GM18867 (cell line): Measurements from ENCODE around the gene PRPH.

ENCODE experiments used
- ATAC-seq: cut with Tn5 transposase; IDR thresholded peaks from one replicate; pipeline ENCODE4 v1.9.1; 2021; ENCODE audit warnings: mild to moderate bottlenecking, moderate library complexity; ENCODE audit not compliant: unreplicated experiment

The PRPH gene

DNA sequence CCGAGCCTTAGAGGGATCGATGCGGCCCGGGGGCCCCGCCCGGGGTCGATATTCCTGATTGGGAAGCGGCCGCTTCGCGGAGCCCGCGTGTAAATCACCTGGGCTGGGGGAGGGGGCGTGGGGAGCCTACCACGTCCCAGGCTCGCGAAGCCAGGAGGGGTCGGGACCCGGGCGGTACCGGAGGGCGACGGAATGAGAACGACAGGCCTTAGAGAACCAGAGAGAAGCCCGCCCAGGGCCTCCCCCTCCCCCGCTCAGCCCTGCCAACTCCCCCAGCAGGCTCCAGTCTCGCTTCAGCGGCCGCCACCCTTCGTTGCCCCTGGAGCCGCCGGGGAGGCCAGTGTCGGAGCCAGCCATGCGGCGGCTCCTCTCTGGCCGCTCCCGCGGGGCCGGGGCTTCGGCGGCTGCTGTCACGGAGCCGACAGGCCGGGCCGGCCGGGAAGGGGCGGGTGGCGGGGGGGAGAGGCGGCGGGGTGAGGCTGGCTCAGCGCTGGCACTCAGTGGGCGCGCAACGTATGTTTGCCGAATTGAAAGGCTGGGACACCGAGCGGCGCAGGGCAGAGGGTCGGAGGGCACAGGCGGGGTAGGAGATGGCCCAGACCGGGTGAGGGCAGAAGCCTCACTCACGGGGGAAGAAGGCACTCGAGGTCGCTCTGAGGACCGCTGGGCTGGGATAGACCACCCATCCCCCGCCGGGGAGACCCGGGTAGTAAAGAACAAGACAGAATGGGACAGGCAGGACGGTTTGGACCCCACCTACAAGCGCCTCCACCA, 50.3 kb downstream of the PRPH start:
- no peak for ATAC-seq

DNA sequence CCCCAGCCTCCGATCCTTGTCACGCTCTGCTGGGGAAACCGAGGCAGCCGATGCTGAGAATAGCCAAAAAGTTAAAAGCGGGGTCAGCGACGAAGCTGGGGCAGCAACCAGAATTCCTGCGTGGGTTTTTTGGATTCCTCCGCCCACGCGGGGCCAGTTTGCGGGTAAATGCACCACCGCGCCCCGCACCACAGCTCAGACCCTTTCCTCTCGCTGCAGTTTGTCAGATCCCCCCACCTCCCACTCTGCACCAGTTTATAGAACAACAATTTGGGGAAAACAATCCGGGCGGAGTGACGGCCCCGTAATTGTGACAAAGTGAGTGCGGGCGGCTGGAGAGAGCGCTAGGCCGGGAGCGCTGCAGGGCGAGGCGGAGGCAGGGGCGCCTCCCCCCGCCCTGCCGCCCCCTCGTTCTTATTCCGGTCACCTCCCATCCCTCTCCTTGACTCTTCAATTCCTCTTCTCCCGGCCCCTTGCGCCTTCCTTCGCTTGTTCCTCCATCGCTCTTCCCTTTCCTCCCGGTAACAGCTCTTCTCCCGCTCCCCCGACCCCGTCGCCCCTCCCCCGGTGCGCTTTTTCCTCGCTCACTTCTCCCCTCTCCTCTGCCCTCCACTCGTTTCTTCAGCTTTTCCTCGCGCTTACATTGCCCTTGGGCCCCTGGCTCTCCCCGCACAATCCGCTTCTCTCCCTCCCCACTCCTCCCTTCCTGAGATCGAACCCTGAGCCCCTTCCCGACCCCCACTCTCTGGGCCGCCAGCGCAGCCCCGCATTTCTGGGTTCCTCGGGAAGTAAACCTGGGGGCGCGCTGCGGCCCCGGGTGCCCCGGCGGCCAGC, 51.1 kb downstream of the PRPH start:
- no peak for ATAC-seq

GRCh38 chr12:49346659-49347310, 51.8 kb downstream of the PRPH start, which contains the start of gene DNAJC22:
TSS of gene DNAJC22 (plus strand) at chr12:49346888. CDS start at chr12:49348873, 1,985 bp downstream.
- no peak for ATAC-seq

- peak; percentile 51 for ATAC-seq
Measured at GRCh38 chr12:49347311-49348193, 52.6 kb downstream of the PRPH start.
